ENCODE results near the gene GRXCR2.

GRXCR2 gene

GRCh38 chr5:145847499-145848497 lies 25.0 kb downstream of the GRXCR2 start:
- H3K36me3 ChIP-seq (ENCODE audit: control insufficient read depth, low read length): no peaks in the 10 kb centered on the region
- no peak overlapping the region for H3K27ac ChIP-seq (ENCODE audit: low read depth, low read length)
- H3K9me2 ChIP-seq (replicated peaks; ENCODE audit: control insufficient read depth, low read length): no peaks in the 10 kb centered on the region

GRCh38 chr5:145846081-145846480 lies 26.7 kb downstream of the GRXCR2 start:
- Histone ChIP-seq H3K27ac (ENCODE audit: low read depth, low read length) (no peak overlapping the region), H3K4me2 (ENCODE audit: low read length) (no peak overlapping the region), H3K9me2 (replicated peaks; ENCODE audit: control insufficient read depth, low read length) (no peaks in the 10 kb centered on the region), H3K4me1 (ENCODE audit: control insufficient read depth, low read length) (no peaks in the 10 kb centered on the region), H3F3A (ENCODE audit: control insufficient read depth, insufficient read depth) (no peaks in the 10 kb centered on the region), H3K79me2 (ENCODE audit: control insufficient read depth, low read length) (no peaks in the 10 kb centered on the region), H3K36me3 (ENCODE audit: control insufficient read depth, low read length) (no peaks in the 10 kb centered on the region), H3K4me3 (ENCODE audit: low read length) (no peak overlapping the region), H4K20me1 (ENCODE audit: control insufficient read depth, insufficient read depth, low read depth, low read length) (no peaks in the 10 kb centered on the region), H3K27me3 (ENCODE audit: control insufficient read depth, low read length) (peaks cover 6% of the 10 kb centered on the region; the same call in 1 of the 2 replicates), H3K9me3 (ENCODE audit: control insufficient read depth, insufficient read depth, low read length) (no peaks in the 10 kb centered on the region)
- TF ChIP-seq EZH2phosphoT487 (IDR thresholded peaks at IDR 0.05; ENCODE audit: borderline replicate concordance, low read length) (no peak), CTCF (IDR thresholded peaks at IDR 0.05; ENCODE audit: low read depth, low read length, poor library complexity, severe bottlenecking) (no peak)

More at GRCh38 chr5:145847499-145848497, 25.0 kb downstream of the GRXCR2 start:
- H3K4me1 ChIP-seq (ENCODE audit: control insufficient read depth, low read length): no peaks in the 10 kb centered on the region
- TF ChIP-seq EZH2phosphoT487 (IDR thresholded peaks at IDR 0.05; ENCODE audit: borderline replicate concordance, low read length): no peak
- no peak for TF ChIP-seq CTCF (IDR thresholded peaks at IDR 0.05; ENCODE audit: low read depth, low read length, poor library complexity, severe bottlenecking)
- H3K27me3 ChIP-seq (ENCODE audit: control insufficient read depth, low read length): peaks cover 6% of the 10 kb centered on the region; the same call in 1 of the 2 replicates
- no peaks in the 10 kb centered on the region for H4K20me1 ChIP-seq (ENCODE audit: control insufficient read depth, insufficient read depth, low read depth, low read length)
- no peaks in the 10 kb centered on the region for H3K79me2 ChIP-seq (ENCODE audit: control insufficient read depth, low read length)
- no peak overlapping the region for H3K4me2 ChIP-seq (ENCODE audit: low read length)
- no peaks in the 10 kb centered on the region for H3K9me3 ChIP-seq (ENCODE audit: control insufficient read depth, insufficient read depth, low read length)
- no peak overlapping the region for H3K4me3 ChIP-seq (ENCODE audit: low read length)
- no peaks in the 10 kb centered on the region for H3F3A ChIP-seq (ENCODE audit: control insufficient read depth, insufficient read depth)

- no peak overlapping the region for H3K4me2 ChIP-seq (ENCODE audit: low read length)
- no peaks in the 10 kb centered on the region for H4K20me1 ChIP-seq (ENCODE audit: control insufficient read depth, insufficient read depth, low read depth, low read length)
- no peaks in the 10 kb centered on the region for H3K4me1 ChIP-seq (ENCODE audit: control insufficient read depth, low read length)
- H3K27me3 ChIP-seq (ENCODE audit: control insufficient read depth, low read length): peaks cover 6% of the 10 kb centered on the region; the same call in 1 of the 2 replicates
- H3K79me2 ChIP-seq (ENCODE audit: control insufficient read depth, low read length): no peaks in the 10 kb centered on the region
- H3K9me2 ChIP-seq (replicated peaks; ENCODE audit: control insufficient read depth, low read length): no peaks in the 10 kb centered on the region
- no peaks in the 10 kb centered on the region for H3K36me3 ChIP-seq (ENCODE audit: control insufficient read depth, low read length)
- no peaks in the 10 kb centered on the region for H3K9me3 ChIP-seq (ENCODE audit: control insufficient read depth, insufficient read depth, low read length)
- H3K27ac ChIP-seq (ENCODE audit: low read depth, low read length): no peak overlapping the region
- no peaks in the 10 kb centered on the region for H3F3A ChIP-seq (ENCODE audit: control insufficient read depth, insufficient read depth)
- TF ChIP-seq EZH2phosphoT487 (IDR thresholded peaks at IDR 0.05; ENCODE audit: borderline replicate concordance, low read length): no peak
- no peak for TF ChIP-seq CTCF (IDR thresholded peaks at IDR 0.05; ENCODE audit: low read depth, low read length, poor library complexity, severe bottlenecking)
- H3K4me3 ChIP-seq (ENCODE audit: low read length): no peak overlapping the region
Measured at GRCh38 chr5:145841299-145841698, 31.5 kb downstream of the GRXCR2 start.
